ENCODE measurements around the gene LRIT3. TPM values are rescaled to one million over a fixed set of nuclear protein-coding genes. Genes with fewer than 3 reads are reported as not detected.

Gene LRIT3
- total and polyA plus RNA-seq, 2 of the 8 experiments (the other 6 are each of a cell fraction or from before 2014, with no cell fraction given), result 0.11 TPM; not detected in 1

GRCh38 chr4:109815151-109816081 lies 32.5 kb upstream of the LRIT3 start, which contains the start of gene GAR1 (continued):
- TF ChIP-seq RBBP5 (IDR thresholded peaks at IDR 0.05; ENCODE audit: borderline replicate concordance, low read depth, low read length), result peak; percentile 86; the same call in 1 of the 2 replicates

All from H1 (cell line).